CD14-positive monocyte (primary cell): ENCODE measurements around the gene CALR3. TPM values are rescaled to one million over a fixed set of nuclear protein-coding genes. Genes with fewer than 3 reads are reported as not detected.

ENCODE experiments used
- DNase-seq, 3 donors: peaks; one replicate each; pipeline ENCODE4 v3.0.0-alpha.2; 2011 to 2022
- H2AFZ ChIP-seq: 2 replicates; pipeline ENCODE4 v1.6.0; 2012; ENCODE audit warnings: mild to moderate bottlenecking, low read depth, low read length, inconsistent platforms; ENCODE audit not compliant: insufficient read depth, poor library complexity, severe bottlenecking
- H3K27ac ChIP-seq, 2 donors: 1 replicate in 1 of 2; 2 replicates in 1 of 2; pipeline ENCODE4 v1.5.1; 2012 to 2013; ENCODE audit warnings: low read length in 2 of 2, control low read depth in 1 of 2, inconsistent platforms in 1 of 2, low read depth in 1 of 2, mild to moderate bottlenecking in 1 of 2
- H3K27me3 ChIP-seq, 2 donors: one replicate each; pipeline versions ENCODE4 v1.6.0 to v1.6.1; 2011 to 2013; ENCODE audit warnings: low read length in 2 of 2; ENCODE audit not compliant: control insufficient read depth in 2 of 2, insufficient read depth in 2 of 2
- H3K36me3 ChIP-seq, 2 donors: replicated peaks in 1 of 2; 1 replicate in 1 of 2; 2 replicates in 1 of 2; pipeline versions ENCODE4 v1.5.1 to v1.6.1; 2012 to 2013; ENCODE audit warnings: low read length in 2 of 2, control low read depth in 1 of 2, inconsistent platforms in 1 of 2, mild to moderate bottlenecking in 1 of 2; ENCODE audit not compliant: insufficient read depth in 2 of 2, control insufficient read depth in 1 of 2
- H3K4me1 ChIP-seq, 2 donors: 1 replicate in 1 of 2; 2 replicates in 1 of 2; pipeline versions ENCODE4 v1.5.1 to v1.6.1; 2012 to 2013; ENCODE audit warnings: low read length in 2 of 2, control low read depth in 1 of 2, inconsistent platforms in 1 of 2, mild to moderate bottlenecking in 1 of 2, moderate library complexity in 1 of 2; ENCODE audit not compliant: insufficient read depth in 2 of 2, control insufficient read depth in 1 of 2
- H3K4me2 ChIP-seq: replicated peaks from 2 replicates; pipeline ENCODE3; 2012; ENCODE audit warnings: low read length, moderate library complexity, mild to moderate bottlenecking; ENCODE audit not compliant: poor library complexity, severe bottlenecking; ENCODE audit errors: extremely low read depth
- H3K4me3 ChIP-seq, 3 experiments: fragments of 200-600 bp in 1 of 3; sonication (generic) in 1 of 3; replicated peaks in 1 of 3; 1 replicate in 2 of 3; 2 replicates in 1 of 3; pipeline ENCODE4 v1.5.1; 2011 to 2013; ENCODE audit warnings: low read length in 3 of 3, mild to moderate bottlenecking in 3 of 3, control low read depth in 2 of 3, low read depth in 2 of 3, inconsistent platforms in 1 of 3, moderate library complexity in 1 of 3
- H3K79me2 ChIP-seq: 2 replicates; pipeline ENCODE4 v1.6.0; 2012; ENCODE audit warnings: mild to moderate bottlenecking, control low read depth, inconsistent platforms, low read length, moderate library complexity; ENCODE audit not compliant: insufficient read depth
- H3K9ac ChIP-seq: 2 replicates; pipeline ENCODE4 v1.6.0; 2017; ENCODE audit warnings: low read length, mild to moderate bottlenecking; ENCODE audit not compliant: insufficient read depth, poor library complexity, severe bottlenecking
- H3K9me3 ChIP-seq, 2 donors: replicated peaks in 1 of 2; 1 replicate in 1 of 2; 2 replicates in 1 of 2; pipeline versions ENCODE4 v1.5.1 to v1.6.1; 2012 to 2013; ENCODE audit warnings: low read length in 2 of 2, control low read depth in 1 of 2; ENCODE audit not compliant: control insufficient read depth in 1 of 2, insufficient read depth in 1 of 2
- H4K20me1 ChIP-seq: 2 replicates; pipeline ENCODE4 v1.6.0; 2012; ENCODE audit warnings: mild to moderate bottlenecking, low read length, control low read depth, moderate library complexity; ENCODE audit not compliant: insufficient read depth
- H3K27ac Mint-ChIP-seq, 7 donors: one replicate each; pipeline ENCODE4 v1.8.0; 2020; ENCODE audit warnings: mild to moderate bottlenecking in 7 of 7, mixed read lengths in 7 of 7, moderate library complexity in 6 of 7, inconsistent platforms in 2 of 7
- H3K27me3 Mint-ChIP-seq, 3 donors: one replicate each; pipeline ENCODE4 v1.8.0; 2021 to 2022; ENCODE audit warnings: low read depth in 3 of 3, mild to moderate bottlenecking in 3 of 3, mixed read lengths in 3 of 3, moderate library complexity in 3 of 3, inconsistent platforms in 1 of 3
- H3K36me3 Mint-ChIP-seq, 2 donors: one replicate each; pipeline ENCODE4 v1.8.0; 2020; ENCODE audit warnings: mixed read lengths in 2 of 2, inconsistent platforms in 1 of 2, mild to moderate bottlenecking in 1 of 2
- H3K4me1 Mint-ChIP-seq: one replicate; pipeline ENCODE4 v1.8.0; 2020; ENCODE audit warnings: mild to moderate bottlenecking, mixed read lengths
- H3K4me3 Mint-ChIP-seq, 2 donors: one replicate each; pipeline ENCODE4 v1.8.0; 2020; ENCODE audit warnings: mild to moderate bottlenecking in 2 of 2, mixed read lengths in 2 of 2, moderate library complexity in 1 of 2
- H3K9me3 Mint-ChIP-seq, 7 donors: one replicate each; pipeline ENCODE4 v1.8.0; 2020 to 2022; ENCODE audit warnings: mixed read lengths in 7 of 7, mild to moderate bottlenecking in 6 of 7, moderate library complexity in 6 of 7, inconsistent platforms in 2 of 7
- CTCF ChIP-seq: fragments of 200-600 bp; IDR thresholded peaks from one replicate; pipeline ENCODE4 v1.8.0; 2022; ENCODE audit warnings: antibody characterized with exemption, mild to moderate bottlenecking
- WGBS: methylation state at CpG from one replicate; pipeline ENCODE4 v1.1.5; 2013; ENCODE audit warnings: missing lambda C conversion rate; ENCODE audit not compliant: insufficient coverage; 5-methylcytosine and 5-hydroxymethylcytosine counted together
- intact Hi-C, 2 donors: fragments of 100-400 bp; cut with micrococcal nuclease; formaldehyde crosslinking; loops; one replicate each; pipeline versions ENCODE4 v1.15.0 to v1.15.1; 2023
- polyA plus RNA-seq, 3 donors: library from polyadenylated mRNA; depleted of rRNA in 1 of 3; unstranded in 2 of 3; stranded (reverse) in 1 of 3; fragments of 300-500 nt in 2 of 3; fragments of >200 nt in 1 of 3; fragmentation: Illumina TruSeq in 2 of 3; gene quantifications; 1 replicate in 2 of 3; 2 replicates in 1 of 3; pipeline ENCODE4 v1.2.3, GENCODE V29; 2012 to 2021

The CALR3 gene
- polyA plus RNA-seq, 3 donors, result not detected

GRCh38 chr19:16456652-16457194 is 39.2 kb downstream of the CALR3 start:
- Histone ChIP-seq H3K4me3 (no peak overlapping the region), H3K36me3 (peaks cover 0 to 4% of the 10 kb centered on the region in 2 donors), H3K4me1 (peaks cover 17 to 19% of the 10 kb centered on the region in 2 donors), H3K4me2 (peak overlapping the region; percentile 11), H3K9ac (no peak overlapping the region), H4K20me1 (peaks cover 74% of the 10 kb centered on the region), H3K27ac (no peak overlapping the region), H3K27me3 (no peaks in the 10 kb centered on the region), H3K79me2 (peaks cover 99% of the 10 kb centered on the region), H2AFZ (no peak overlapping the region), H3K9me3 (no peaks in the 10 kb centered on the region)
- Mint-ChIP-seq H3K27me3 (peaks cover 0 to 2% (median 0%) of the 10 kb centered on the region in 3 donors), H3K4me3 (no peak overlapping the region), H3K36me3 (peaks cover 7 to 17% of the 10 kb centered on the region in 2 donors), H3K27ac (peak overlapping the region in 6 of 7 donors; percentile 1 to 73 (median 33)), H3K4me1 (peaks cover 45% of the 10 kb centered on the region), H3K9me3 (no peaks in the 10 kb centered on the region)
- WGBS, result 43% methylated on average over 10 of the region's 11 CpGs
- no peak for TF ChIP-seq CTCF
- intact Hi-C loops, result no loop called here
- DNase-seq, result no peak

- 69% methylated on average over 2 of the region's 5 CpGs for WGBS
- H3K9me3 Mint-ChIP-seq, result no peaks in the 10 kb centered on the region
Measured at GRCh38 chr19:16455489-16455888, 40.5 kb downstream of the CALR3 start.

More at GRCh38 chr19:16455489-16455888, 40.5 kb downstream of the CALR3 start:
- Histone ChIP-seq H3K27ac (no peak overlapping the region), H4K20me1 (peaks cover 63% of the 10 kb centered on the region), H2AFZ (no peak overlapping the region), H3K27me3 (no peaks in the 10 kb centered on the region), H3K36me3 (peaks cover 0 to 2% of the 10 kb centered on the region in 2 donors), H3K4me3 (no peak overlapping the region), H3K4me1 (peaks cover 17 to 21% of the 10 kb centered on the region in 2 donors), H3K79me2 (peaks cover 99% of the 10 kb centered on the region), H3K9ac (no peak overlapping the region), H3K9me3 (no peaks in the 10 kb centered on the region), H3K4me2 (no peak overlapping the region)
- Mint-ChIP-seq H3K27me3 (peaks cover 0 to 2% (median 0%) of the 10 kb centered on the region in 3 donors), H3K4me3 (no peak overlapping the region), H3K27ac (peak overlapping the region in 1 of 7 donors; percentile 30), H3K36me3 (peaks cover 5 to 17% of the 10 kb centered on the region in 2 donors), H3K4me1 (peaks cover 44% of the 10 kb centered on the region)
- TF ChIP-seq CTCF, result no peak
- intact Hi-C loops, result no loop called here
- no peak for DNase-seq
